Adipocyte (in vitro differentiated cells): ENCODE results near the gene ZFYVE27.

Source experiments
- DNase-seq: peaks from one replicate; pipeline ENCODE4 v3.0.0-alpha.2; 2015; ENCODE audit warnings: low read depth
- H3K27me3 ChIP-seq: replicated peaks from 2 replicates; pipeline ENCODE4 v1.7.0; 2013; ENCODE audit warnings: mild to moderate bottlenecking, low read length, moderate library complexity; ENCODE audit not compliant: control insufficient read depth, insufficient read depth
- H3K36me3 ChIP-seq: 2 replicates; pipeline ENCODE4 v1.7.0; 2013; ENCODE audit warnings: low read length, mild to moderate bottlenecking, moderate library complexity; ENCODE audit not compliant: control insufficient read depth, insufficient read depth, severe bottlenecking
- H3K4me1 ChIP-seq: 2 replicates; pipeline ENCODE4 v1.7.0; 2013; ENCODE audit warnings: mild to moderate bottlenecking, low read length, moderate library complexity; ENCODE audit not compliant: control insufficient read depth, insufficient read depth
- H3K4me3 ChIP-seq: 2 replicates; pipeline ENCODE4 v1.7.0; 2013; ENCODE audit warnings: mild to moderate bottlenecking, low read length, moderate library complexity
- H3K9ac ChIP-seq: 2 replicates; pipeline ENCODE4 v1.7.0; 2013; ENCODE audit warnings: mild to moderate bottlenecking, low read length, moderate library complexity
- H3K9me3 ChIP-seq: 2 replicates; pipeline ENCODE4 v1.7.0; 2013; ENCODE audit warnings: mild to moderate bottlenecking, low read length, moderate library complexity; ENCODE audit not compliant: control insufficient read depth

ZFYVE27 gene

DNA sequence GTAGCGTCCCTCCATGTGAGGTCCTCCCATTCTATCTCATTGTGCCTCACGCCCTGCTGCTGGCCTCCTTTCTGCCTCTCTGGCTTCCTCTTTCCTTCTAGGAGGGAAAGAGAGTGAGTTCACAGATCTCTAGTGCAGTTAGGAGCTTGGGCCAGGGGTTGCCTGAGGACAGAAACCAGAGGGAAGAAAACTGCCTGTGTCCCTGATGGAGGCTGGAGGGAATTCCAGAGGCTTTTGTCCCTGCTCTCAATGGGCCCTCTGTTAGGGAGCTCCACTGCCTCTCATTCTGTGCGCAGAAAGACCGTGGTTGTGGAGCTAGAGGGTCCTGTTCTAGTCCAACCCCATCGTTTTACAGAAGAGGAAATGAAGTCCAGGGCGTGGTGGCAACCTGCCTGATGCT, 18.8 kb upstream of the ZFYVE27 start:
- H3K4me3 ChIP-seq = no peak overlapping the region
- H3K36me3 ChIP-seq = peaks cover 10% of the 10 kb centered on the region
- H3K9me3 ChIP-seq = no peaks in the 10 kb centered on the region
- no peak for DNase-seq
- H3K27me3 ChIP-seq = no peaks in the 10 kb centered on the region
- peaks cover 32% of the 10 kb centered on the region for H3K4me1 ChIP-seq
- no peak overlapping the region for H3K9ac ChIP-seq

DNA sequence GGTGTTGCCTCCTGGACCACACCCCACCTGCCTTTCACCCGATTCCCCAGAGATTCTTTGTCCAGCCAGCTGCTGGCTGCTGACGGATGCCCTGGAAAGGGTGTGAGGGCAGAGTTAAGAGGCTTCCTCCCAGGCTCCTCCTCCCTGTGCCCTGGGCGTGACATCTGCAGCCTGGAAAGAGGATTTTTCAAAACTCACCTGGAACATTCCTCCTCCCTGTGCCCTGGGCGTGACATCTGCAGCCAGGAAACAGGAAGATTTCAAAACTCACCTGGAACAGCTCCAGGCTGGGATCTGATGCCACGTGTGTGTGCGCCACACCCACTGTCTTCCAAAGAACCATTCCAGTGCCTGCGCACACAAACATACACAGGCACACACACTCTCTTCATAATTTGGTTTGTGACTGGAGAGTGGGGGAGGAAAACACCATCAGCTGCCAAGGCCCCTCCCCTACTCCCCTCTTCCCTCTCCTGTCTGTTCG, 18.2 kb upstream of the ZFYVE27 start:
- Histone ChIP-seq H3K36me3 (peaks cover 10% of the 10 kb centered on the region), H3K9me3 (no peaks in the 10 kb centered on the region)
- DNase-seq = peak; percentile 35

DNA sequence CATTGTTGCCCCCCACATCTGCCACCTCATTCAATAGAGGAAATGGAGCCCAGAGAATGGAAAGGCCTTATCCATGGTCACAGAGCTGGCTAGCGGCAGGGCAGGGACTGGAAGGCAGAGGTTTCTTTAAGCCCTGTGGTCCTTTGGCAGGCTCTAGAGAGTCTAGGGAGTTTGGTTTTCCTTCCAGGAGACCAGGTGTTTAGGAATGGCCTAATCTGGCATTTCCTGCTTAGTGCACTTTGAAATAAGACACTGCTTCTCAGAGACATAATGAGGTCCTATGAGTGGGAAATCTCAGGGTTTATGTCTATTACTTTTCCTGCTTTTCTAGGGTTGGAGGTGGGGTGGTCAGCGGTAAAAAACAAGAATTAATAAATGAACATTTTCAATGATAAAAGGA, 17.3 kb upstream of the ZFYVE27 start:
- Histone ChIP-seq H3K9me3 (no peaks in the 10 kb centered on the region), H3K4me1 (peaks cover 38% of the 10 kb centered on the region), H3K27me3 (no peaks in the 10 kb centered on the region), H3K9ac (no peak overlapping the region), H3K36me3 (peaks cover 10% of the 10 kb centered on the region), H3K4me3 (no peak overlapping the region)
- DNase-seq = no peak

More for the DNA sequence above, 18.2 kb upstream of the ZFYVE27 start:
- Histone ChIP-seq H3K27me3 (no peaks in the 10 kb centered on the region), H3K4me3 (no peak overlapping the region), H3K4me1 (peaks cover 32% of the 10 kb centered on the region), H3K9ac (no peak overlapping the region)

DNA sequence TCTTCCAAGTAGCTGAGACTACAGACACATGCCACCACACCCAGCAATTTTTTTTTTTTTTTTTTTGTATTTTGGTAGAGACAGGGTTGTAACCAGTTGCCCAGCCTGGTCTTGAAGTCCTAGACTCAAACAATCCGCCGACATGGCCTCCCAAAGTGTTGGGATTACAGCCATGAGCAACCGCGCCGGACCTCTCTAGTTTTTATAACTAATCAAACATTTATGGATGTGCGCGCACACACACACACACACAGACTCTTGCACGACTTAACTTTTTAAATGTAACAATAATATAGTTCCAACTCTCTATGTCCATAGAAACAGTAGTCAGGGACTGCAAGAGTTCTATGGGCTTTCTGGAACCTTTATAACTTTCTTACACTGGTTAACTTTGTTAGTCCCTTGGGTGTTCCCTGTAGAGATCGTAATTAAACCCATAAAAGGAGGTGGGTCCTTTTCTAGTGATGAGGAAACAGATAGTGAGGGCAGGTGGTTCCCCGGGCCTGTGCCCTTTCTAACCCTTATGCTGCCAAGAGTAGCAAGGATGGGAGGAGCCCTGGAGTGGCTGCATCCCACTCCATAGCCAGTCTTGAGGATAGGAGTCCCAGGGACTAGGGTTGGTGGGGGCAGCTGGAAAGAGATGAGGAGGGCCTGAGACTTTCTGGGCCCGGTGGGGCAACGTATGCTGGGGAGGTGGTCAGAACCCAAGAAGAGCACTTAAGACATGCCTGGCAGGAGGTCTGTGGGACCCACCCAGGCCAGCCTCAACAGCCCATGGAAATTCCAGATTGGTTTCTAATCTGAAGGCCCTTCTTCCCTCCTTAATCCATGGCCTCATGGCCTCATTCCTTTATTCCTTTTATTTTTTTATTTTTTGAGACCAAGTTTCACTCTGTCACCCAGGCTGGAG, 14.8 kb upstream of the ZFYVE27 start:
- Histone ChIP-seq H3K9me3 (no peaks in the 10 kb centered on the region), H3K4me1 (peaks cover 33% of the 10 kb centered on the region), H3K4me3 (no peak overlapping the region), H3K9ac (no peak overlapping the region), H3K27me3 (no peaks in the 10 kb centered on the region), H3K36me3 (peaks cover 10% of the 10 kb centered on the region)
- no peak for DNase-seq

DNA sequence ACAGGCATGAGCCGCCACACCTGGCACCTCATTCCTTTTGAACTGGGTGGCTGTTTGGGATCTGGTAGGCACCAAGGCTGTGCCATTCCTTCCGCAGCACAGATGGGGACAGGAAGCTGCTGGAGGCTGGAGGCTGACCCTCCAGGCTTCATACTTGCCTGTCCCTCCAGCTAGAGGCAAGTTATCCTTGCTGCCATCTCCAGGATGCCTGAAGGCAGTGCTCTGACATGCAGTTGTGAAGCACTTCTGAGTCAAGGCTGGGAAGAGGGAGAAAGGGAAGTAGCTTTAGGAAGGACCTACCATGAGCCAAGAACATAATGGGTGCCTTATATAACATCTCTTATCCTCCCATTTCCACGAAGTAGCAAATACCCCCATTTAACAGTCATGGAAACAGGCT, 13.9 kb upstream of the ZFYVE27 start:
- Histone ChIP-seq H3K36me3 (peaks cover 1% of the 10 kb centered on the region), H3K4me1 (peaks cover 29% of the 10 kb centered on the region), H3K27me3 (no peaks in the 10 kb centered on the region), H3K9ac (no peak overlapping the region), H3K4me3 (no peak overlapping the region), H3K9me3 (no peaks in the 10 kb centered on the region)
- no peak for DNase-seq

DNA sequence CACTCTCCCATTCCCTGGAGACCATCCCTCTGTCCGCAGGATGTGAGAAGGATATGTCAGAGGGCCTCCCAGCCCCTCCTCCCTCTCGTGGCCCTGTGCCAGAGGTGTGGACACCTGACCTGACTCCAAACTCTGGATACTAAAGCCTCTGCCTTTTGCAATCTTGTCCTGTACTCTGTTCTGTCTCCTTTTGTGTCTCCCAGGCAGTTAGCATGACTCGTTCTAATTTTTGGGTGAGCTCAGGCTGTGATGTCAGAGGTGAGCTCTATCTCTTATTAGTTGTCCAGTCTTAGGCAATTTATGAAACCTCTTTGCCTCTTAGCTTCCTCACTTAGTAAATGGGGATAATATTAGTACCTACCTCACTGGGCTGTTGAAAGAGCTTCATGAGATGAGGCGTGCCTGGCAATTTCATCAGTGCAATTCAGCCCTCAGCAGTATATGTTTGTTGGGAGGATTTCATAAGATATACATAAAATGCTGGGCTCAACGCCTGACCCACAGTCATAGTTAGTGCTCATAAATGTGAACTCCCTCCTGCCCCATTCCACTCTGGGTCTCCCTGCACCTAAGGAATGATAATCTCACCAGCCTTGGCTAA, 12.5 kb upstream of the ZFYVE27 start:
- Histone ChIP-seq H3K9ac (no peak overlapping the region), H3K4me3 (no peak overlapping the region), H3K9me3 (no peaks in the 10 kb centered on the region), H3K36me3 (no peaks in the 10 kb centered on the region), H3K4me1 (peaks cover 18% of the 10 kb centered on the region), H3K27me3 (no peaks in the 10 kb centered on the region)
- peak; percentile 60 for DNase-seq

DNA sequence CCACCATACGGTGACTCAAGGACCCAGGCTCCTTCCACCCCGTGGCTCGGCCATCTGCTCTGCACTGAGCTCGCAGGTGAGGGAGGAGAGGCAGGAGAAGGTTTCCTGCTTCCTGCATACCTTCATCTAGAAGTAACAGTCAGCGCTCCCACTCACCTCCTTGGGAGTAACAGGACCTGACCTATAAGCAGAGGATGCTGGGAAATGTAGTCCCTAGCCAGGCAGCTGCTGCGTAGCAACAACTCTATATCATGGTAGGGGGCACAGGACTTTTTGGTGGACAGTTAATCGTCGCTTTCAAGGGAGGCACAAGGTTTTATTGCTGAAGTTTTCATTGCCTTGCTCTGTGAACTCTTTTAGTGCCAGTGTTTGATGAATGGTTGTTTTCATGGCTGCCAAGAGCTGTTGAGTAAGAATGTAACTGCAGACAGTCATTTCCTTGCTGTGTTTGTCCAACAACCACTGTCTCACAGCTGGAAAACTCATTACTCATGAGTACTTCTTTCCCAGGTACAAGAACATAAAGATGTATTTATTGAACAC, 10.2 kb upstream of the ZFYVE27 start:
- H3K4me3 ChIP-seq = peak overlapping the region; percentile 62
- peak; percentile 58 for DNase-seq

DNA sequence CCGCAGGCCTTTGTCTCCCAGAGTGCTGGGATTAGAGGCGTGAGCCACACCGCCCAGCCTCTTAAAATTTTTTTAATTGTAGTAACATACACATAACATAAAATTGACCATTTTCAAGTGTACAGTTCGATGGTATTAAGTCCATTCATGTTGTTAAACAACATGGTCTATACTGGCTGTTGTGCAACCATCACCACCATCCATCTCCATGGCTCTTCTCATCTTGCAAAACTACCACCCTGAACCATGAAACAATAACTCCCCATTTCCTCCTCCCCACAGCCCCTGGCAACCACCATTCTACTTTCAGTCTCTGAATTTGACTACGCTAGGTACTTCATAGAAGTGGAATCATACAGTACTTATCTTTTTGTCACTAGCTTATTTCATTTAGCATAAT, 7.9 kb upstream of the ZFYVE27 start:
- H3K9ac ChIP-seq = no peak overlapping the region
- H3K4me3 ChIP-seq = no peak overlapping the region
- DNase-seq = no peak
- no peaks in the 10 kb centered on the region for H3K9me3 ChIP-seq
- no peaks in the 10 kb centered on the region for H3K27me3 ChIP-seq
- H3K4me1 ChIP-seq = peaks cover 20% of the 10 kb centered on the region
- H3K36me3 ChIP-seq = no peaks in the 10 kb centered on the region

More for the DNA sequence above, 10.2 kb upstream of the ZFYVE27 start:
- Histone ChIP-seq H3K9me3 (no peaks in the 10 kb centered on the region), H3K9ac (peak overlapping the region; percentile 8), H3K27me3 (no peaks in the 10 kb centered on the region), H3K36me3 (no peaks in the 10 kb centered on the region), H3K4me1 (peaks cover 20% of the 10 kb centered on the region)

DNA sequence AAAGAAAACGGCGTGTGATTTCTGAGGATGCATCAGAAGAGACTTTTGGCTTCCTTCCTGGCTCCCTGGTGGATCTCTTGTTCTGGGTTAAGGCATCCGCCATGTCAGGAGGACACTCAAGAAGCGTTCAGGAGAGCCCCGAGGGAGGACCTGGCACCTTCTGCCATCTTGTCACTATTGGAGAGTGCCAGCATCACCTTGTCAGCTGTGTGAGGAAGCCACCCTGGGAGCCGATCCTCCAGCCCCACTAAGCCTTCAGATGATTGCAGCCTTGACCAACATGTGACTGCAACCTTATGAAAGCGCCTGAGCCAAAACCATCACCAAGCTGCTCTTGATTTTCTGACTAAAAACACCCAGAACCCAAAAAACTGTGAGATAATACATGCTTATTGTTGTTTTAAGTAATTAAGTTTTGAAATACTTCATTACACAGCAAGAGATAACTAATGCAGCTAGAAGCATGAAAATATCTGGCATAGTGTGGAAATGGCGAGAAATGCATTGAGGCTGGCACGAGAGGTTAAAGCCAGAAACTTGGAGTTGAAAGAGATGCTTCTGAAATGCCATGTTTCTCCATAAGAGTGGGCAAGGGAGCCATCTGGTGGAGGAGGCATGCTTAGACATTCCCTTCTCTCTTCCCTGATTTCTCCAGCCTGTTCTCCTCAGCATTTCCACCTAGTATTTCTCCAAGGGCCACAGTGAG, 5.4 kb upstream of the ZFYVE27 start:
- DNase-seq = peak; percentile 93
- Histone ChIP-seq H3K4me3 (no peak overlapping the region), H3K36me3 (no peaks in the 10 kb centered on the region), H3K9ac (no peak overlapping the region), H3K4me1 (peaks cover 10% of the 10 kb centered on the region), H3K27me3 (no peaks in the 10 kb centered on the region), H3K9me3 (no peaks in the 10 kb centered on the region)

DNA sequence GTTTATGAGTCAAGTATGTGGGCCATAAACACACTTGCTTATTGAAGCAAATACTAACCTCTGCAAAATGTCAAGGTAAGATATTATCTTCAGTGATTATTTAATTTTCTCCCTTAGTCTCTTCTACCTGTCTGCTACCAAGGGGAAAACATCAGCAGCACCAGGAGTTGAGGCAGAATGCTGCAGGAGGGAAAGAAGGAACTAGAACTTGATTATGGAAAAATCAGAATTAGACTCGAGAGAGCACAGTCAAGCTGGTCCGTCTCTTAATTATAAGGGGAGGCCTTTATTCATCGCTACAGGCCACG, 4.9 kb upstream of the ZFYVE27 start:
- Histone ChIP-seq H3K9me3 (no peaks in the 10 kb centered on the region), H3K4me3 (no peak overlapping the region), H3K4me1 (peaks cover 5% of the 10 kb centered on the region), H3K9ac (no peak overlapping the region), H3K27me3 (no peaks in the 10 kb centered on the region), H3K36me3 (no peaks in the 10 kb centered on the region)
- no peak for DNase-seq

DNA sequence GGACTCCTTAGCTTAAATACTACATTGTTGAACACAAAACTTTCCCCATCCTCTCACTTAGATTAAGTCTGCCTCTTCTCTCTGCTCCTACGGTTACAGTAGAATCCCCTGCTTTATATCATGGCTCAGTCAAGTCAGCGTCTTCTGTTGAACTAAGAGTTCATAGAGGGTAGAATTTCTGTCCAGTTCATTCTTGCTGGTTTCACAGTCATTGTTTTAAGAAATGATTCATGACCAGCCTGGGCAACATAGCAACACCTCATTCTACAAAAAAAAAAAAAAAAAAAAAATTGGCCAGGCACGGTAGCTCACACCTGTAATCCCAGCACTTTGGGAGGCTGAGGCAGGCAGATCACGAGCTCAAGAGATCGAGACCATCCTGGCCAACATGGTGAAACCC, 3.7 kb upstream of the ZFYVE27 start:
- Histone ChIP-seq H3K36me3 (no peaks in the 10 kb centered on the region), H3K9ac (no peak overlapping the region), H3K4me3 (no peak overlapping the region), H3K27me3 (no peaks in the 10 kb centered on the region), H3K4me1 (peaks cover 7% of the 10 kb centered on the region), H3K9me3 (no peaks in the 10 kb centered on the region)
- no peak for DNase-seq
